OCI-LY7 (cell line): Measurements from ENCODE around the gene DEAF1. TPM values are rescaled to one million over a fixed set of nuclear protein-coding genes. Genes with fewer than 3 reads are reported as not detected.

ENCODE experiments used
- BruUV-seq: library from RNA; stranded (reverse); fragments of 400-500 nt; replicated peaks from 2 replicates; lab custom pipeline; 2021; lab: Mats Ljungman, UMichigan
- CTCF ChIA-PET: fragments of 300-600 bp; sonication (Branson Sonifier 250); formaldehyde crosslinking; loops from one replicate; lab custom pipeline; 2022; ENCODE audit warnings: antibody characterized with exemption; ENCODE audit not compliant: unreplicated experiment; lab: Charles Lee
- POLR2A ChIA-PET: fragments of 300-600 bp; sonication (Branson Sonifier 250); formaldehyde crosslinking; loops from one replicate; lab custom pipeline; 2022; ENCODE audit warnings: antibody characterized with exemption; lab: Charles Lee
- DNase-seq: peaks from one replicate; pipeline ENCODE4 v3.0.0-alpha.2; 2015; ENCODE audit warnings: low spot score
- H2AFZ ChIP-seq: fragments of 200-600 bp; sonication (generic), shearing (Covaris generic); 2 replicates; pipeline ENCODE4 v1.6.1; 2014; ENCODE audit warnings: mild to moderate bottlenecking, antibody characterized with exemption, low read length, moderate library complexity
- H3K27ac ChIP-seq: fragments of 200-600 bp; sonication (generic); 2 replicates; pipeline ENCODE4 v1.5.1; 2014; ENCODE audit warnings: mixed run types, low read depth, mild to moderate bottlenecking, moderate library complexity, low read length, inconsistent platforms; ENCODE audit not compliant: poor library complexity, severe bottlenecking
- H3K36me3 ChIP-seq: fragments of 200-600 bp; sonication (generic); 2 replicates; pipeline ENCODE4 v1.6.1; 2014; ENCODE audit warnings: mild to moderate bottlenecking, antibody characterized with exemption, low read length, moderate library complexity, mixed read lengths; ENCODE audit not compliant: insufficient read depth
- H3K4me1 ChIP-seq: fragments of 200-600 bp; sonication (generic); 2 replicates; pipeline ENCODE4 v1.5.1; 2014; ENCODE audit warnings: mild to moderate bottlenecking, low read length; ENCODE audit not compliant: insufficient read depth, poor library complexity, severe bottlenecking
- H3K4me2 ChIP-seq: fragments of 200-600 bp; sonication (generic); 2 replicates; pipeline ENCODE4 v1.6.1; 2014; ENCODE audit warnings: mild to moderate bottlenecking, low read length
- H3K4me3 ChIP-seq: fragments of 200-600 bp; sonication (generic); 2 replicates; pipeline ENCODE4 v1.5.1; 2014; ENCODE audit warnings: mild to moderate bottlenecking, low read depth, low read length; ENCODE audit not compliant: poor library complexity, severe bottlenecking
- H3K79me2 ChIP-seq: fragments of 200-600 bp; sonication (generic); 2 replicates; pipeline ENCODE4 v1.6.1; 2016; ENCODE audit warnings: low read depth, mild to moderate bottlenecking, low read length, moderate library complexity, mixed read lengths; ENCODE audit not compliant: insufficient read depth
- H3K9me2 ChIP-seq: fragments of 200-600 bp; sonication (generic); 2 replicates; pipeline ENCODE4 v1.6.1; 2016; ENCODE audit warnings: mild to moderate bottlenecking, low read length, mixed read lengths; ENCODE audit not compliant: insufficient read depth
- H3K9me3 ChIP-seq: fragments of 200-600 bp; sonication (generic); 2 replicates; pipeline ENCODE4 v1.6.1; 2014; ENCODE audit warnings: mild to moderate bottlenecking, mixed run types, low read length, mixed read lengths
- H4K20me1 ChIP-seq: fragments of 200-600 bp; sonication (generic); 2 replicates; pipeline ENCODE4 v1.6.1; 2014; ENCODE audit warnings: mild to moderate bottlenecking, antibody characterized with exemption, low read length, moderate library complexity, mixed read lengths; ENCODE audit not compliant: insufficient read depth
- EZH2phosphoT487 ChIP-seq: fragments of 200-600 bp; sonication (generic); IDR thresholded peaks from 2 replicates; pipeline ENCODE4 v1.6.1; 2018; ENCODE audit warnings: low read depth, borderline replicate concordance, mild to moderate bottlenecking, mixed run types, antibody characterized with exemption, low read length, moderate library complexity, mixed read lengths
- intact Hi-C: fragments of 100-400 bp; cut with micrococcal nuclease; formaldehyde crosslinking; loops from one replicate; pipeline ENCODE4 v1.10.0; 2022; ENCODE audit not compliant: unreplicated experiment
- total RNA-seq, 2 experiments: library from RNA; depleted of rRNA in 1 of 2; stranded (reverse); fragments of >200 nt in 1 of 2; shearing (Covaris generic) in 1 of 2; gene quantifications; 2 replicates each; pipeline ENCODE4 v1.2.3, GENCODE V29; 2014 to 2022
- TF ChIP-seq, protein P1 (sequence below): fragments of 200-600 bp; sonication (generic); conservative IDR thresholded peaks from 2 replicates; pipeline ENCODE4 v1.5.1; 2014; ENCODE audit warnings: mild to moderate bottlenecking, antibody characterized with exemption, low read length, moderate library complexity, mixed read lengths

Gene DEAF1
- total RNA-seq, 2 experiments from 2014 or later, result 42.7 to 66.2 TPM

DNA sequence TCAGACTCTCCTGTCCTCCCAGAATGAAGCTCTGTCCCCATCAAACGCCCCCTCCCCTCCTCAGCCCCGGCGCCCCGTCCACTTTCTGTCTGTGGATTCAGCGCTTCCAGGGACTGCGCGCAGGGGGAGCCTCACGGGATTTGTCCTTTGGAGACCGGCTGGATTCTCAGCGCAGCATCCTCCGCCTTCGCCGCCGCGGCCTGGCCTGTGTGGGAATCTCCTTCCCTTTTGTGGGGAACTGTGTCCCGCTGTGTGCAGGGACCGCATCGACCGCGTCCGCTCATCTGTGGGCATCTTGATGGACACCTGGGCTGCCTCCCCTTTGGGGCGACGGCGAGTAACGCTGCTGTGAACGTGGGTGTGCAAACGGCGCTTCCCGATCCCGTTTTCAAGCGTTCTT, 67.0 kb downstream of the DEAF1 start:
- H2AFZ ChIP-seq, result no peak overlapping the region
- no peak overlapping the region for H3K4me2 ChIP-seq
- DNase-seq, result no peak
- ChIA-PET POLR2A (no interaction called here), CTCF (no interaction called here)
- TF ChIP-seq, protein P1, sequence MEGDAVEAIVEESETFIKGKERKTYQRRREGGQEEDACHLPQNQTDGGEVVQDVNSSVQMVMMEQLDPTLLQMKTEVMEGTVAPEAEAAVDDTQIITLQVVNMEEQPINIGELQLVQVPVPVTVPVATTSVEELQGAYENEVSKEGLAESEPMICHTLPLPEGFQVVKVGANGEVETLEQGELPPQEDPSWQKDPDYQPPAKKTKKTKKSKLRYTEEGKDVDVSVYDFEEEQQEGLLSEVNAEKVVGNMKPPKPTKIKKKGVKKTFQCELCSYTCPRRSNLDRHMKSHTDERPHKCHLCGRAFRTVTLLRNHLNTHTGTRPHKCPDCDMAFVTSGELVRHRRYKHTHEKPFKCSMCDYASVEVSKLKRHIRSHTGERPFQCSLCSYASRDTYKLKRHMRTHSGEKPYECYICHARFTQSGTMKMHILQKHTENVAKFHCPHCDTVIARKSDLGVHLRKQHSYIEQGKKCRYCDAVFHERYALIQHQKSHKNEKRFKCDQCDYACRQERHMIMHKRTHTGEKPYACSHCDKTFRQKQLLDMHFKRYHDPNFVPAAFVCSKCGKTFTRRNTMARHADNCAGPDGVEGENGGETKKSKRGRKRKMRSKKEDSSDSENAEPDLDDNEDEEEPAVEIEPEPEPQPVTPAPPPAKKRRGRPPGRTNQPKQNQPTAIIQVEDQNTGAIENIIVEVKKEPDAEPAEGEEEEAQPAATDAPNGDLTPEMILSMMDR, result no peak
- TF ChIP-seq EZH2phosphoT487, result no peak
- BruUV-seq, result no TSS peak
- H3K4me3 ChIP-seq, result no peak overlapping the region
- H4K20me1 ChIP-seq, result no peaks in the 10 kb centered on the region
- H3K36me3 ChIP-seq, result peaks cover 8% of the 10 kb centered on the region; the same call in 1 of the 2 replicates
- H3K9me2 ChIP-seq, result no peaks in the 10 kb centered on the region
- no peaks in the 10 kb centered on the region for H3K9me3 ChIP-seq
- H3K79me2 ChIP-seq, result no peaks in the 10 kb centered on the region
- intact Hi-C loops, result no loop called here
- H3K4me1 ChIP-seq, result no peaks in the 10 kb centered on the region
- no peak overlapping the region for H3K27ac ChIP-seq

DNA sequence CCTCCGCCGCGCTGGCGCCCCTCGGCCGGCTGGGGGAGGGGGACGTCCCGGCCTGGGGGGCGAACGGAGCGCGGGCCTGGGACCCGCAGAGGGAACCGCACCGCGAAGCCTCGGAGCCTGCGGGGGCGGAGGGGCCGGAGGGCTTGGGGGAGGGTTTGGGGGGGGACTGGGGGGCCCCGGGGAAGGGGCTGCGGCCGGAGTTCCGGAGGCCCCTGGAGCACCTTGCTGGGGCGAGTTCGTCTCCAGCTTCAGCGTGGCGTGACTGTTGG, 67.8 kb downstream of the DEAF1 start:
- no peak overlapping the region for H2AFZ ChIP-seq
- no peak overlapping the region for H3K27ac ChIP-seq
- no peaks in the 10 kb centered on the region for H3K36me3 ChIP-seq
- H3K4me1 ChIP-seq, result no peaks in the 10 kb centered on the region
- intact Hi-C loops, result no loop called here
- no peaks in the 10 kb centered on the region for H3K79me2 ChIP-seq
- H3K9me3 ChIP-seq, result no peaks in the 10 kb centered on the region
- no peak overlapping the region for H3K4me3 ChIP-seq
- ChIA-PET POLR2A (no interaction called here), CTCF (no interaction called here)
- H4K20me1 ChIP-seq, result no peaks in the 10 kb centered on the region
- TF ChIP-seq, protein P1, result no peak
- no peak for TF ChIP-seq EZH2phosphoT487
- DNase-seq, result no peak
- H3K9me2 ChIP-seq, result no peaks in the 10 kb centered on the region
- BruUV-seq, result no TSS peak
- no peak overlapping the region for H3K4me2 ChIP-seq

DNA sequence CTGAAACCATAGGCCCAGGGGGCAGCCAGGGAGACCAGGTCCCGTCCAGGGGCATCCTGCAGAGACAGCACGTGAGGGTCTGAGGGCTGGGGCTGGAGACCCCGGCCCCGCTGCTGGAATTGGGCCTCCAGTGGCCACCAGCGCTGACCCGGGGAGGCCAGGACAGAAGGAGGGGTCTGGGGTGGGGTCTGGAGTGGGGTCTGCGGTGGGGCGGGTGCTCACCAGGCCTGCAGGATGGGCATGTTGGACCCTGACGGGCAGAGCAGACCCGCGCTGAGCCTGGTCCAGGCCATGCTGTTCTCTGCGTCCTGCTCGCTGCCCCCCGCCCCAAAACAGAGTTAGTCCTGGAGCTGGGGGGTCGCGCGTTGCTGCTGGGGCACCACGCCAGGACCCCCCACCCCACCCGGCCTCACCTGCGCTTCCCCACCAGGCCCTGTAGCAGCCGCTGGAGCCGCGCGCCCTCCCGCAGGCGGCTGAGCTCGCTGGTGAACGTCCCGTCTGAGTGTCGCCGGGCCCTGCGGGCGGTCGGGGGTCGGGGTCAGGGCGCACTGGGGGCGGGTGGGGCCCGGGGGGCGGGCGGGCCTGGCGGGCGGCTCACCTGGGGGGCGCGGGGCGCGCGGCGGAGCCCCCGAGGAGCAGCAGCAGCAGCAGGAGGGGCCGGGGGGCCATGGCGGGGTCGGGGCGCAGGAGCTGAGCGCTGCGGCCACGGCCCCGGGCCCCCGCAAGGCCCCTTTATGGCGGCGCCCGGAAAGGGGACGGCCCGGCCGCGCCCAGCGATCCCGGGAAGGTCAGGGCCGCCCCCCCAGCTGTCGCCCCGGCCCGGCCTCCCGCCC, 68.3 kb downstream of the DEAF1 start, which contains the start of gene SCT:
Gene SCT (minus strand): TSS at position 707 of the 833 bp plus-strand sequence. CDS start 38 bp downstream, at position 669.
- Histone ChIP-seq H4K20me1 (no peaks in the 10 kb centered on the region), H3K4me2 (no peak within 1 kb of the TSS), H3K9me3 (no peaks in the 10 kb centered on the region), H3K9me2 (no peaks in the 10 kb centered on the region), H3K4me3 (no peak within 1 kb of the TSS), H3K79me2 (no peaks in the 10 kb centered on the region), H2AFZ (no peak within 1 kb of the TSS), H3K36me3 (no peaks in the 10 kb centered on the region), H3K4me1 (no peaks in the 10 kb centered on the region), H3K27ac (no peak within 1 kb of the TSS)
- POLR2A ChIA-PET, result no interaction called here
- intact Hi-C loops, result no loop called here
- no TSS peak for BruUV-seq
- DNase-seq, result no peak
- TF ChIP-seq EZH2phosphoT487, result no peak
- TF ChIP-seq, protein P1, result no peak
- CTCF ChIA-PET, result no interaction called here
